ACHN (cell line): Measurements from ENCODE around the gene ARHGAP42.
"Not testable (repeated sequence)": the region's sequence is repeated elsewhere in the genome, so short reads cannot be mapped to it uniquely, and the experiment has no call there.

Source experiments
- DNase-seq: peaks from one replicate; pipeline ENCODE4 v3.0.0-alpha.2; 2015
- in situ Hi-C: cut with HindIII; loops from 2 replicates; pipeline ENCODE4 v1.10.0; 2017; ENCODE audit warnings: low sequenced_read_pairs, low pct_ligation_motif_present, low pct_unique_long_range_greater_than_20kb

ARHGAP42 gene, protein sequence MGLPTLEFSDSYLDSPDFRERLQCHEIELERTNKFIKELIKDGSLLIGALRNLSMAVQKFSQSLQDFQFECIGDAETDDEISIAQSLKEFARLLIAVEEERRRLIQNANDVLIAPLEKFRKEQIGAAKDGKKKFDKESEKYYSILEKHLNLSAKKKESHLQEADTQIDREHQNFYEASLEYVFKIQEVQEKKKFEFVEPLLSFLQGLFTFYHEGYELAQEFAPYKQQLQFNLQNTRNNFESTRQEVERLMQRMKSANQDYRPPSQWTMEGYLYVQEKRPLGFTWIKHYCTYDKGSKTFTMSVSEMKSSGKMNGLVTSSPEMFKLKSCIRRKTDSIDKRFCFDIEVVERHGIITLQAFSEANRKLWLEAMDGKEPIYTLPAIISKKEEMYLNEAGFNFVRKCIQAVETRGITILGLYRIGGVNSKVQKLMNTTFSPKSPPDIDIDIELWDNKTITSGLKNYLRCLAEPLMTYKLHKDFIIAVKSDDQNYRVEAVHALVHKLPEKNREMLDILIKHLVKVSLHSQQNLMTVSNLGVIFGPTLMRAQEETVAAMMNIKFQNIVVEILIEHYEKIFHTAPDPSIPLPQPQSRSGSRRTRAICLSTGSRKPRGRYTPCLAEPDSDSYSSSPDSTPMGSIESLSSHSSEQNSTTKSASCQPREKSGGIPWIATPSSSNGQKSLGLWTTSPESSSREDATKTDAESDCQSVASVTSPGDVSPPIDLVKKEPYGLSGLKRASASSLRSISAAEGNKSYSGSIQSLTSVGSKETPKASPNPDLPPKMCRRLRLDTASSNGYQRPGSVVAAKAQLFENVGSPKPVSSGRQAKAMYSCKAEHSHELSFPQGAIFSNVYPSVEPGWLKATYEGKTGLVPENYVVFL

DNA sequence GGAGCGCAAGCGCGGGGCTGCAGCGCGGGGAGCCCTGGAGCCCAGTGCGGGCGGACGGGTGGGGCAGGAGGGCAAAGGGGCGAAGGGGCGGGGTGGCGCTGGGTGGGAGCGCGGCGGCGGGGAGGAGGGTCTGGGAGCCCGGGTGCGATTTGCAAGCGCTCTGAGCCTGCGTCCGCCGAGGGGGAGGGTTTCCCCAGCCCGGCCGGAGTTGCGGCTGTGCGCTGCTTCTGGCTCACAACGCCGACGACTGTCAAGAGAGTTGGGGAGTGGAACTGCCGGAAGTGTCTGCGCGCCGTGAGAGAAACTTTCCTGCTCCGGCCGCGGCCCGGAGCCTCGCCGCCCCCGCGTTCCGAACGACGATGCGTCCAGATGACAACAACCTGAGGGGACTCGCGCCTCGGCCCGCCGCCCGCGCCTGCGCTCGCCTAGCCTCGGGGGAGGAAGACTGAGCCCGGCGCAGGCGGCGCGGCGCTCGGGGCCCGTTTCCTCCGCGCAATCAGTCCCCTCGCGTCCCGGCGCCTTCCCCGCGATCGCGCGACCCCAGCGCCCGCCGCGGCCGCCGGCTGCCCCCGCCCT is at the start of gene ARHGAP42:
Gene ARHGAP42, plus strand, starts transcription at position 235 of the 576 bp plus-strand sequence. CDS start 391 bp downstream, outside the sequence.
- peak; percentile 61 for DNase-seq

DNA sequence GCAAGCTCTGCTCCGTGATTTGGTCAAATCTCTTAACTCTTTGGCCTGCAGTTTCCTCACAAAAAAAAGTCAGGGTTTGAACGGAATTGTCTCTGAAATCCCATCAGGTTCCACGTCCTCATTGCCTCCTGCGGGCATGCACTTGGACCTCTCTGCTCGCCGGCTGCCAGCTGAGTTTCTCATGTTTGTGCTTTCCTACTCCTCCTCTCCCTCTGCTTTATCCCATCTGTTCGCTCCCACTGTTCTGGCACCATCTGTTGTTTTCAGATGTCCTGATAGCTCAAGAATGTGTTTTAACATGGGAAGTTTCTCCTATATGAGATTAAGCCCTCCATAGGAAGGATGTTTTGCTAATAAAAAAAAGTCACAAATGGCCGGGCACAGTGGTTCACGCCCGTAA is 49.4 kb upstream of the ARHGAP42 start:
- in situ Hi-C loops = no loop called here
- DNase-seq = no peak

More for the DNA sequence above, at the start of gene ARHGAP42:
- in situ Hi-C loops = loop anchor here (25.0 kb wide), 1 partner anchor 150 kb away; no protein-coding TSS in a partner anchor

DNA sequence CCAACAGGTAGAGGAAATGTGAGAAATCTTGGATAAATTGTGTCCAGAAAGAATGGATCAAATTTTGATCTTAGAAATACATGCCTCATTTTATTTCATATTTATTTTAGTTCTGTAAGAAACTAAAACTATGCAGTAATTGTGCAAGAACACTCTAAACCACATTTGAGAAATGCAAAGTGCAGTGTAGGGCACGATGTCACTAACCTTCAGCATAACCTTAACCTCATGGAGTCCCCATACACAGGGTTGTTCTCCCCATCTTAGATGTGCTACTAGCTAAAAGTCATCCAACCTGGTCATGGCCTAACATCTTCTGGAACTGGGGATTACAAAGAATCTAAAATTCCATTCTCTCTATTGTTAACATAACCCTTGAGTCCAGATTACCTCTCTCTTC is 48.4 kb upstream of the ARHGAP42 start:
- in situ Hi-C loops = no loop called here
- no peak for DNase-seq

DNA sequence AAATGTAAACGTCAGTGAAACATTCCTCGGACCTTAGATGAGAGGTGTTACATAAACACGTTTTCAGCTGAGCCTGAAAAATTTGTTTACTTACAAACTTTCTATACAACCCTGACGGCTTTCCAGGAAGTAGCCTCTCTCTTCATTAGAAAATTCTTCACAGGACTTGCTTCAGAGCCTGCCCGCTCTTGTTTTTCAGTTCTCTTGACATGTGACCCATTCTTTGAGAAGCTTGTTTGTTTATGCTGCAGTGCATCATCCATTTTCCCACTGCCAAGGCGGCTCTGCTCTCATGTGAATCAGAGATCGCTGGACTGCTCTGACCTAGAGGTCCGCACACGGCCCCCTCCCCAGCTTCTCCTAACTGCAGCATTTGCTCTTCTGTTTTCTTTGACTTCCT is 47.9 kb upstream of the ARHGAP42 start:
- in situ Hi-C loops = no loop called here
- no peak for DNase-seq

DNA sequence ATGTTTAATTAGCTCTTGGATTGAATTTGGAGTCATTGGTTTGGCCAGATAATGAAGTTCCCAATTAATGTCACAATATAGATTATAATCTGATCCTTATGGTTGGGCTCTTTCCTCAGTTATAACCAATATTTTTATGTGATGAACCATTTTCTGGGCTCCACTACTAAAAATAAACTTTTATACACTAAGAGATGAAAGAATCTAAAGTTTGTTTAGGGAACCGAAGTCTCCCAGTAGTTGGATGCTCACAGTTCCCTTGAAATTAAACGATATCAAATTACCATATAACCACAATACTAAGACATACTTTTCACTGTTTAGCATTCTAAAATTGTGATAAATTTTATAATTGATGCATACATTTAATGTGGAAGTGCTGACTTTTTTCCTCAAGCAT is 47.0 kb upstream of the ARHGAP42 start:
- DNase-seq = no peak
- in situ Hi-C loops = no loop called here

DNA sequence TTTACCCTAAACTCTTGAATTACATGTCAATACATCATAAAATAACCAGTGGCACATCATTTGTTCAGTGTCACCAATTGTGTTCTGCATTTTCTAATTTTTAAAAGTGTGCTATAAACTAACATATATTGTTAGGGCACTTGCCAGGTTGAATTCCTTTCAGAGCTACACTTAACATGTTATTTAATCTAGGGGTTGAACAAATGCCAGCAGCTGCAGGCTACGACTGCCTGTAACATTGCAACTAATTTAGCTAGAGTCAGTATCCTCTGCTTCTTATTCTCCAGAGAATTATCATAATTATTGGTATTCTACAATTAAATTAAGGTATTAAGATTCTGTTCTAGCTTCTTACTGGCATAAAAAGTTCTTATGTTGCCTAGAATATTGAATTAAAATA is 46.4 kb upstream of the ARHGAP42 start:
- no peak for DNase-seq
- in situ Hi-C loops = no loop called here

DNA sequence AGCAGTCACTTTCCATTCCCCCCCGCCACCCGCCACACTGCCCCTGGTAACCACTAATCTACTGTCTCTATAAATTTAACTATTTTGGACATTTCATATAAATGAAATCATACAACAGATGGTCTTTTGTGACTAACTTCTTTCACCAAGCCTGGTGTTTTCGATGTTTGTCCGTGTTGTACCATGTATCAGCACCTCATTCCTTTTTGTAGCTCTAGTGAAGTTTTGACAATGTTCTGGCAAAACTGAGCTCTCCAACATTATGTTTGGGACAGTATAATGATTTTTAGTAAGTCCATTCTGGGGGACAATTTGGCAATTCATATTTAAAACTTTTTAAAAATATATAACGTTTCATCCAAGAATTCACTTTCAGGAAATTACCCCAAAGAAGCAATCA is 45.6 kb upstream of the ARHGAP42 start:
- in situ Hi-C loops = no loop called here
- DNase-seq = no peak

DNA sequence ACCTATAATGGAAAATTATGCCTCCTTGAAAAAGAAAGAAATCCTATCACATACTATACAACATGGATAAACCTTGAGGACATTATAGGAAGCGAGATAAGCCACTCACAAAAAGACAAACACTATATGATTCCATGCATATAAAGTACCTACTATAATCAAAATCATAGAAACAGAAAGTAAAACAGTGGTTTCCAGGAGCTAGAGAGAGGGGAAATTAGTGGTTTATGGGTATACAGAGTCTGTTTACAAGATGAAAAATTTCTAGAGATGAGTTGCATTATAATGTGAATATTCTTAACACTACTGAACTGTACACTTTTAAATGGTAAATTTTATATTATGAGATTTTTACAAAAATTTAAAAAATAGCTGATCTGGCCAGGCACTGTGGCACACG is 40.5 kb upstream of the ARHGAP42 start:
- in situ Hi-C loops = no loop called here
- no peak for DNase-seq

DNA sequence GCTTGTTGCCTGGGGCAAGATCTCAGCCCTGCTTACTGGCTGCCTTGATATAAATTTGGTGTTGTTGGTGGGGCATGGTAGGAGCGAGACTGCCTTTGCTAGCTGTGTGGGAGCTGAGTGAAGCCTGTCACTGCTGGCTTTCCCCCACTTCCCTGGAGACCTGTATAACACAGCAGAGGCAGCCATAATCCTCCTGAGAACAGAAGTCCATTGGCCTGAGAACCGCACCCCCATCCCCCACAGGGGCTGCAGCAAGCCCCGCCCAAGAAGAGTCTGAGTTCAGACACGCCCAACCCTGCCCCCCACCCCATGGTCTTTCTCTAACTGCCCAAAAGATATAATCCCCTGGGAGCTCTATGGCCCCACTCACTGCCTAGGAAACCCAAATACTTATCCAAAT is 39.2 kb upstream of the ARHGAP42 start:
- no peak for DNase-seq
- in situ Hi-C loops = no loop called here

DNA sequence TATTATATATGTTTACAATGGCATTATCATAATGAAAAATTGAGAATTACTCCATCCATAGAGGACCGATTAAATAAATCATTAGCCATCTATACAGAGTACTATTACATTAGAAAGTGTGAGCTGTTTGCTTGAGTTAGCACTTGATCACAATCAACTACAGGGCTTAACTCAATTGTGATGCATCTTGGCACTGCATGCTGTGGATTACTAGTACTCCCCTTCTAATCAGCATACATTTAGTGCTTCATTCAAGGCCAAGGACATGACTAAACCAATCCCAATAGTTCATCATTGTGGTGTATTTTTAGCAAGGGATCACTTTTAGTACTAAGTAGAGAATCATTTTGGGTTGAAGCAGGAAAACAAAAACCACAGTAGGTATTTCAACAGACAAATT is 23.5 kb upstream of the ARHGAP42 start:
- in situ Hi-C loops = no loop called here
- no peak for DNase-seq

DNA sequence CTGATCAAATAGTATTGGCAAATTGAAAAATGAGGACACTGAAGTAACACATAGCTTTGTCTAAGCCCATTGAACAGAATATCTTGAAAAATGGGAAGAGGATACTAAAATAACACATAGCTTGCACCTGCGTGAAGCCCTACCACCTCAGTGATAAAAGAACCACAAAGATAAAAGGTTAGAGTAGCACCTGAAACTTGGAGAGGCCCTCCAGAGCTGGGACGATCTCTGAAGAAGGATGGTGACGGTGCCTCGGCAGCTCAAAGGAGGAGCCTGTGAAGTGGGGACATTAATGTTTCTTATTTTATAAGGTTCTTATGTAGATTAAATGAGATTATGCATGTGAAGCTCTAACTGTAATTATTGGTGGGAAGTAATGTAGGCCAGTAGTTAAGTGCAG is 23.1 kb upstream of the ARHGAP42 start:
- in situ Hi-C loops = no loop called here
- DNase-seq = no peak

DNA sequence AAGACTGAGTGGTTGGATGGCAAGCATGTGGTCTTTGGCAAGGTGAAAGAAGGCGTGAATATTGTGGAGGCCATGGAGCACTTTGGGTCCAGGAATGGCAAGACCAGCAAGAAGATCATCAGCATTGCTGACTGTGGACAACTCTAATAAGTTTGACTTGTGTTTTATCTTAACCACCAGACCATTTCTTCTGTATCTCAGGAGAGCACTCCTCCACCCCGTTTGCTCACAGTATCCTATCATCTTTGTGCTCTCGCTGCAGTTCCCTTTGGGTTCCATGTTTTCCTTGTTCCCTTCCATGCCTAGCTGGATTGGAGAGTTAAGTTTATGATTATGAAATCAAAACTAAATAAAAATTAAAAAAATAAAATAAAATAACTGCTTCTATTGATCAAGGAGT is 20.3 kb upstream of the ARHGAP42 start:
- in situ Hi-C loops, DNase-seq: not testable (repeated sequence)

DNA sequence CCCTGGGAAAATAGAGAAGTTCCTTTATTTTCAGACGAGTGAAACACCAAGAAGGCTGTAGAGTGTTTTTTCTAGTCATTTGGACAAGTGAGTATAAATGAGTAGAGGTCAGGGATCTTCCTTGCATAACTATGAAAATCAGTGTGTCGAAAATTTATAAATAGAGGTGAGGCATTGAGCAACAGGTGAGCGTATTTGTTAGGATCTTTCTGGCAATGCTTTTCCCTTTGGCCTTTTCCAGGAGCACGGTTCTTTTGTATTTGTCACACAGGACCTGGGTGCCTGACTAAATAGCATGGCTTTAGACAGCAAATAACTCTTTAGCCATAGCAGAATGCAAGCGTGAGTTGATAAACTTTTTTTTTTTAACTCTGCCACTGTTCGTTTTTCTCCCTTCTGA is 19.6 kb upstream of the ARHGAP42 start:
- in situ Hi-C loops = no loop called here
- DNase-seq = no peak

DNA sequence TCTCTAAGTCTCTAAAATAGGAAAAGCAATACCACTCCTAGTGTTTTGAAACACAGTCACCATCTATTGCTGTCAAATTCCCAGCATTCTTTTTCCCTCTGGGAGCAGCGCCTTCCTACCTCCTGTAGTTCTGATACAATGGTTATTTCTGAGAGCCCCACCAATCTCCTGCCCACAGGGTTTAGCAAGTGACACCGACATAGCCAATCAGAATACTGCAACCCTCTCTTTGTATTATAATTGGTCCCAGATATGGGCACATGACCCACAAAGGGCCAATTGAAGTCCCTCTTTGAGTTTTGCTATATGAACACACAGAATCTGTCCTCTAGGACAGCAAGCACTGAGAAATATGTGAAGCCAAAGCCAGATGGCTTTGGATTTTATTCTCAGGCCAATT is 16.9 kb upstream of the ARHGAP42 start:
- DNase-seq = no peak
- in situ Hi-C loops = no loop called here

DNA sequence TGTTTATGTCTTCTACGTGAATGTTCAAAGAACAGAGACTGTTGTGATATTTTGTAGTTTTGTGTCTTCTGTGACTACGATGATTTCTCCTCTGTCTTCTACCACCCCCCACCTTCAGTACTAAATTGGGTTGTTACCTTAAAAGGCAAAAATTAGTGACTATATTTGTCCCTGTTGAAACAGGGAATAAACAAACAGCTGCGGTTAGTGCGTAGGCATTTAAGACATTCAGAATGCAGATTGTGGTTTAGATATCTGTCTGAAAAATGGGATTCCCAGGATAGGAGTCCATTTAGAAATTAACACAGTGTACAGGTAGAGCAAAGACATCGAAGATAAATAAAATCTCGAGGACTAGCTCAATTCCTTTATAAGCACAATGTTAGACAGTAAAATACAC is 15.6 kb upstream of the ARHGAP42 start:
- DNase-seq = no peak
- in situ Hi-C loops = no loop called here

DNA sequence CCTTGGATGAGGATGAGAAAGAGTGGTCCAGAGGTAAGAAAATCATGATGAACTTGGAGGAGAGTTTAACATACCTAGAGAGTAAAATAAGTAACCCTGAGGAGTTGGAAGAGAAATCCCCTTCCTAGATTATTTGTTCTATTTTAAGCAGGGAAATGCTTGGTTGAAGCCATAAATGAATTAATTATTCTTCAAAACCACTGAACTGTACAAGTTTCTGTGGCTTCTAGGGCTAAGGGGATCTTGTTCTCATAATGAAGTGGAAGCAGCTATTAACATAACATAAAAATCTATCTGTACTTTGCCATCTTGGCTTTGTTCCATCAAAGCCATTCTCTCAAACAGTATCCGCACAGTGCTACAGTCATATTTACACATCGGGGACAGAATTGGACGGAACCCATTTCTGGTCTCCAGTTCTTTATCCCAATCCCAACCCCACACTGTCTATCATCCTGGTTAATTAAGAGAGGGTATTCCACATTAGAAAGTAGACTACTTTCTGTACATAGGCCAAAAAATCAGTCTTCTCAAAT is 14.5 kb upstream of the ARHGAP42 start:
- in situ Hi-C loops = no loop called here
- DNase-seq = no peak

DNA sequence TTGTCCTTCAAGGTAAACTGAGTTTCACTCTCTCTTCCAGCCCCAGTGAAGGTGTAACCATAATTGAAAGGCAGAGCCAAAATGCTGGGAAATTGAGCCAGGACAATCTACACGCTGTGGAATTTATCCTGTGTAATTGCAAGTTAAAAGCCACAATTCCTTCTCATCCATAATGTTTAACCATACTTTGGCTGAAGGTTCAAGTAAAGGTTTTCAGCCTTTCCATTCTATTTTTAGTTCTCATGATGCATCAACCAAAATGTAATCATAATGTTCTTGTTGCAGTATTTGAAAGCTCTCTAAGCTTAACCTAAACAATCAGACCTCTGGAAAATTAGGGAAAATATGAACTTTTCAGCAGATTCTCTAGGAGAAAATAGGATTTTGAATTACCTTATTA is 14.0 kb upstream of the ARHGAP42 start:
- in situ Hi-C loops = no loop called here
- DNase-seq = no peak

DNA sequence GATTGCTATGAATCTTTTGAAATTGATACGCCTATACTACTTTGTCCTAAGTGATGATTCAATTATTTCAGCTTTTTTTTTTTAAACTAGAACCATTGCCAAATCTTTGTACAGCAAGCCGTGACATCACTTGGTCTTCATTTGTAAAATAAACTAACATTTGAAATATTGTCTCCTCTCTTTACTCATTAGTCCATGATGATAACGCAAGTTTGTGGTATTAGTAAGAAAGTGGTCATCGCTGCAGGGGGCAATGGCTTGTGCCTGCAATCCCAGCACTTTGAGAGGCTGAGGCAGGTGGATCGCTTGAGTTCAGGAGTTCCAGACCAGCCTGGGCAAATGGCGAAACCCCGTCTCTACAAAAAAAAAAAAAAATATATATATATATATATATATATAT is 12.9 kb upstream of the ARHGAP42 start:
- in situ Hi-C loops = no loop called here
- DNase-seq = no peak

DNA sequence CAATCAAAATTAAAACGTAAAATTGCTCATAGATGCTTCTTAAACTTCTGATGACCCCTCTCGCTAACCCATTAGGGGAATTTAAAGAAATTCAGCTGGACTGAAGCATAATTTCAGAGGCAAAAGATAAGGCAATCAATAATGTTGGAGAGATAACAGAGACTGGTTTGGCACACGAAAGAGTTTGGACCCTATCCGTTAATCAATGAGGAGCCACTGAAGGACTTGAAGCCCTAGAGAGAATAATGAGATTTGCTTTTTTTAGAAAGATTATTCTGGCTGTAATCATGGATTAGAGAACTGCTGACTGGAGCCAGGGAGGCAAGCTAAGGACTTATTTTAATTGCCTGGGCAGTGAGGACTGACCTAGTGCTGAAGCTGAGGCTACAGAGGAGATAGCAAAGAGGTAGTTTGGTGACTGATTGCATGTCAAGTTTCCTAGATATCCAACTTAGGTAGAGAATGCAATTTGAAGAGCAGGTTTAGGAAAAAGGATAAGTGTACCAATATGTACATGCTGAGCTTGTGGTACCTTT is 11.9 kb upstream of the ARHGAP42 start:
- in situ Hi-C loops = loop anchor here (25.0 kb wide), 1 partner anchor 162 kb away; no protein-coding TSS in a partner anchor
- no peak for DNase-seq
